WTC11 (cell line): ENCODE results near the gene SLC35G4. TPM values are rescaled to one million over a fixed set of nuclear protein-coding genes. Genes with fewer than 3 reads are reported as not detected.
"Not testable (repeated sequence)": the region's sequence is repeated elsewhere in the genome, so short reads cannot be mapped to it uniquely, and the experiment has no call there.

Source experiments
- ATAC-seq: fragments of 200-7000 bp; cut with Tn5 transposase; 2 replicates; pipeline ENCODE4 v1.10.0; 2021; ENCODE audit warnings: mild to moderate bottlenecking, moderate library complexity
- CTCF ChIA-PET: fragments of 300-600 bp; sonication (Branson Sonifier 250); formaldehyde crosslinking; loops from one replicate; lab custom pipeline; 2021; ENCODE audit warnings: antibody characterized with exemption; lab: Charles Lee
- POLR2A ChIA-PET: fragments of 350-600 bp; sonication (Branson Sonifier 250); formaldehyde crosslinking; loops from one replicate; lab custom pipeline; 2021; ENCODE audit warnings: antibody characterized with exemption; lab: Charles Lee
- DNase-seq: peaks from one replicate; pipeline ENCODE4 v3.0.0; 2021; ENCODE audit warnings: low spot score
- H3K27ac Mint-ChIP-seq: 2 replicates; pipeline ENCODE4 v1.8.0; 2021; ENCODE audit warnings: mixed read lengths
- H3K27me3 Mint-ChIP-seq: 2 replicates; pipeline ENCODE4 v1.8.0; 2021; ENCODE audit warnings: low read depth, mild to moderate bottlenecking, moderate library complexity, mixed read lengths
- H3K36me3 Mint-ChIP-seq: 2 replicates; pipeline ENCODE4 v1.8.0; 2021; ENCODE audit warnings: mixed read lengths
- H3K4me1 Mint-ChIP-seq: 2 replicates; pipeline ENCODE4 v1.8.0; 2022; ENCODE audit warnings: mixed read lengths
- H3K4me3 Mint-ChIP-seq: 2 replicates; pipeline ENCODE4 v1.8.0; 2021; ENCODE audit warnings: mild to moderate bottlenecking, moderate library complexity, mixed read lengths
- H3K9me3 Mint-ChIP-seq: 2 replicates; pipeline ENCODE4 v1.8.0; 2021; ENCODE audit warnings: mixed read lengths
- ATF1 ChIP-seq: sonication (generic); formaldehyde crosslinking; IDR thresholded peaks from 2 replicates; pipeline ENCODE4 v1.8.1; 2023; ENCODE audit warnings: mild to moderate bottlenecking, moderate library complexity, missing genetic modification reagents
- ERG ChIP-seq: fragments of 250-450 bp; sonication (Bioruptor Pico); IDR thresholded peaks from 2 replicates; pipeline ENCODE4 v1.8.0; 2021; ENCODE audit warnings: mild to moderate bottlenecking
- FOXK1 ChIP-seq: sonication (generic); formaldehyde crosslinking; IDR thresholded peaks from 2 replicates; pipeline ENCODE4 v1.8.0; 2022; ENCODE audit warnings: mild to moderate bottlenecking, moderate library complexity, missing genetic modification reagents
- JAZF1 ChIP-seq: fragments of 250-450 bp; sonication (Bioruptor Pico); IDR thresholded peaks from 2 replicates; pipeline ENCODE4 v1.9.0; 2021; ENCODE audit warnings: moderate library complexity, mild to moderate bottlenecking, inconsistent platforms
- SMAD3 ChIP-seq: sonication (generic); formaldehyde crosslinking; IDR thresholded peaks from 2 replicates; pipeline ENCODE4 v1.8.0; 2022; ENCODE audit warnings: missing genetic modification reagents, mild to moderate bottlenecking, borderline replicate concordance
- TCF7 ChIP-seq: sonication (generic); formaldehyde crosslinking; IDR thresholded peaks from 2 replicates; pipeline ENCODE4 v1.8.0; 2022; ENCODE audit warnings: mild to moderate bottlenecking, low read depth, missing genetic modification reagents, moderate library complexity
- TP53 ChIP-seq: sonication (generic); formaldehyde crosslinking; IDR thresholded peaks from 2 replicates; pipeline ENCODE4 v1.8.1; 2023; ENCODE audit warnings: mild to moderate bottlenecking, missing genetic modification reagents
- total RNA-seq: library from RNA; stranded (reverse); gene quantifications from 3 replicates; pipeline ENCODE4 v1.2.3, GENCODE V29; 2021
- TF ChIP-seq, protein P1 (sequence below): sonication (generic); formaldehyde crosslinking; IDR thresholded peaks from 2 replicates; pipeline ENCODE4 v1.8.0; 2022; ENCODE audit warnings: mild to moderate bottlenecking, missing genetic modification reagents

The SLC35G4 gene
- total RNA-seq, 1 experiment from 2014 or later = not detected

- Mint-ChIP-seq H3K36me3 (no peaks in the 10 kb centered on the region; the same call in 1 of the 2 replicates), H3K27ac (no peak overlapping the region), H3K27me3 (no peaks in the 10 kb centered on the region), H3K4me3 (no peak overlapping the region), H3K9me3 (peaks cover 7% of the 10 kb centered on the region), H3K4me1 (peaks cover 13% of the 10 kb centered on the region)
- ChIA-PET POLR2A (no interaction called here), CTCF (interaction anchor here (1.1 kb wide), 1 partner anchor 55 kb away, joined by 3 read pairs; no protein-coding TSS in a partner anchor)
- TF ChIP-seq JAZF1 (CRISPR knock-in tag) = no peak
- TF ChIP-seq ERG (CRISPR knock-in tag) = no peak
- no peak for TF ChIP-seq ATF1 (CRISPR knock-in tag)
- TF ChIP-seq TP53 (CRISPR knock-in tag) = no peak
- TF ChIP-seq, protein P1, sequence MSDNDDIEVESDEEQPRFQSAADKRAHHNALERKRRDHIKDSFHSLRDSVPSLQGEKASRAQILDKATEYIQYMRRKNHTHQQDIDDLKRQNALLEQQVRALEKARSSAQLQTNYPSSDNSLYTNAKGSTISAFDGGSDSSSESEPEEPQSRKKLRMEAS (CRISPR knock-in tag) = no peak
- TF ChIP-seq SMAD3 (CRISPR knock-in tag) = no peak
- TF ChIP-seq FOXK1 = no peak
- no peak for TF ChIP-seq TCF7 (CRISPR knock-in tag)
- ATAC-seq = no peak
- DNase-seq = no peak
Measured at GRCh38 chr18:11607906-11608305, 1.5 kb upstream of the SLC35G4 start.

DNA sequence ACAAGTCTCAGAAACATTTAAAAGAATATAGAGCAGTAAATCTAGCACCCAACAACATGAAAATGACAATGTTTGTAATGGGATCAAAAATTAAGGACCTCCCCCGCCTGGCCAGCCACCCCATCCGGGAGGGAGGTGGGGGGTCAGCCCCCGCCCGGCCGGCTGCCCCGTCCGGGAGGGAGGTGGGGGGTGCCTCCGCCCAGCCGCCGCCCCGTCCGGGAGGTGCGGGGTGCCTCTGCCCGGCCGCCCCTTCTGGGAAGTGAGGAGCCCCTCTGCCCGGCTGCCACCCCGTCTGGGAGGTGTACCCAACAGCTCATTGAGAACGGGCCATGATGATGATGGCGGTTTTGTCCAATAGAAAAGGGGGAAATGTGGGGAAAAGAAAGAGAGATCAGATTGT lies 778 bp upstream of the SLC35G4 start:
- DNase-seq, H3K9me3 Mint-ChIP-seq, H3K27ac Mint-ChIP-seq, H3K36me3 Mint-ChIP-seq, H3K4me3 Mint-ChIP-seq, POLR2A ChIA-PET, H3K27me3 Mint-ChIP-seq, CTCF ChIA-PET, ATAC-seq: not testable (repeated sequence)
- H3K4me1 Mint-ChIP-seq = peaks cover 13% of the 10 kb centered on the region

- H3K27ac Mint-ChIP-seq, H3K4me1 Mint-ChIP-seq, H3K27me3 Mint-ChIP-seq, POLR2A ChIA-PET, ATAC-seq, DNase-seq, CTCF ChIA-PET, H3K36me3 Mint-ChIP-seq, H3K4me3 Mint-ChIP-seq: not testable (repeated sequence)
- peaks cover 11% of the 10 kb centered on the region for H3K9me3 Mint-ChIP-seq
Measured at GRCh38 chr18:11613073-11613472, 3.7 kb downstream of the SLC35G4 start.

GRCh38 chr18:11613611-11614010 lies 4.2 kb downstream of the SLC35G4 start:
- H3K27me3 Mint-ChIP-seq, ATAC-seq, DNase-seq, POLR2A ChIA-PET, CTCF ChIA-PET, H3K9me3 Mint-ChIP-seq, H3K27ac Mint-ChIP-seq, H3K4me1 Mint-ChIP-seq, H3K36me3 Mint-ChIP-seq, H3K4me3 Mint-ChIP-seq: not testable (repeated sequence)

GRCh38 chr18:11614042-11614441 lies 4.6 kb downstream of the SLC35G4 start:
- CTCF ChIA-PET, H3K4me1 Mint-ChIP-seq, H3K36me3 Mint-ChIP-seq, H3K9me3 Mint-ChIP-seq, H3K27ac Mint-ChIP-seq, H3K27me3 Mint-ChIP-seq, ATAC-seq, H3K4me3 Mint-ChIP-seq, POLR2A ChIA-PET, DNase-seq: not testable (repeated sequence)

DNA sequence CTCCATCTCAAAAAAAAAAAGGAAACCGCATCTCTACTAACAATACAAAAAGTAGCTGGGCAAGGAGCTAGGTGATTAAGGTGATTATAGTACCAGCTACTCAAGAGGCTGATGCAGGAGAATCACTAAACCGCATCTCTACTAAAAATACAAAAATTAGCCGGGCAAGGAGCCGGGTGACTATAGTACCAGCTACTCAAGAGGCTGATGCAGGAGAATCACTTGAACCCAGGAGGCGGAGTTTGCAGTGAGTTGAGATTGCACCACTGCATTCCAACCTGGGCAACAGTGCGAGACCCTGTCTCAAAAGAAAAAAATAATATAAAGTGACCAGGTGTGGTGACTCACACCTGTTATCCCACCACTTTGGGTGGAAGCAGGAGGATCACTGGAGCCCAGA lies 5.6 kb downstream of the SLC35G4 start:
- ATAC-seq, DNase-seq, CTCF ChIA-PET, H3K9me3 Mint-ChIP-seq, H3K36me3 Mint-ChIP-seq, H3K27ac Mint-ChIP-seq, H3K4me3 Mint-ChIP-seq, H3K4me1 Mint-ChIP-seq, H3K27me3 Mint-ChIP-seq, POLR2A ChIA-PET: not testable (repeated sequence)

GRCh38 chr18:11647310-11647709 lies 37.9 kb downstream of the SLC35G4 start:
- DNase-seq, CTCF ChIA-PET, H3K27me3 Mint-ChIP-seq, POLR2A ChIA-PET, H3K4me3 Mint-ChIP-seq, H3K27ac Mint-ChIP-seq, H3K4me1 Mint-ChIP-seq, ATAC-seq: not testable (repeated sequence)
- H3K36me3 Mint-ChIP-seq = peaks cover 18% of the 10 kb centered on the region
- H3K9me3 Mint-ChIP-seq = peaks cover 22% of the 10 kb centered on the region

GRCh38 chr18:11647804-11648203 lies 38.4 kb downstream of the SLC35G4 start:
- CTCF ChIA-PET, H3K27me3 Mint-ChIP-seq, H3K4me3 Mint-ChIP-seq, ATAC-seq, DNase-seq, H3K27ac Mint-ChIP-seq, POLR2A ChIA-PET, H3K4me1 Mint-ChIP-seq: not testable (repeated sequence)
- Mint-ChIP-seq H3K9me3 (peaks cover 22% of the 10 kb centered on the region), H3K36me3 (peaks cover 18% of the 10 kb centered on the region)
